HG03139 (cell line): Measurements from ENCODE around the gene GLRA1.

ENCODE experiments used
- ATAC-seq: cut with Tn5 transposase; IDR thresholded peaks from one replicate; pipeline ENCODE4 v1.9.1; 2021; ENCODE audit not compliant: unreplicated experiment

GLRA1 gene

DNA sequence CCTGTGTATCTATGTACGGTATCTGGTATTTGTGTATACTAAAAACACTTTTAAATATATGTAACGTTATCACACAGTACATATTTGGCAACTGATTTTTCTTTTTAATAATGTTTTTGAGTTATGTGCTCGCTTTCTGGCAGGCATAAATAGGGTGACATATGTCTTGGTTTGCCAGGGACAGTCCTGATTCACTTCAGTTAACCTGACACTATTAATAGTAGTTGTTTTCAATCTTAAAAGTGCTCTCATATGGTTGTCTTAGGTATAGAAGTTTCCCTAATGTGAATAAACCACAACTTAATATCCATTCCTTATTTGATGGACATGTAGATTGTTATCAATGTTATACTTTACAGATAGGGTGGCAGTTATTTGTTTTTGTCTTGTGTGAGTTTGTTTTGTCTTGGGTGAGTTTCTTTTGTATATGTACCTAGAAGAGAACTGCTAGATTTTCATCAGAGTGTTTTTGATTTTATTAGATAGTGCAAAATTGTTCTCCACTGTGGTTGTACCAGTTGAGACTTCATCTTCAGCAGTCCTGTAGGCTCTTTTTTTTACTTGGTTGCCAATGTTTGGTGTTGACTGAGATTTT is 145.0 kb downstream of the GLRA1 start:
- ATAC-seq: no peak

GRCh38 chr5:151775025-151775606 is 149.5 kb downstream of the GLRA1 start:
- no peak for ATAC-seq

DNA sequence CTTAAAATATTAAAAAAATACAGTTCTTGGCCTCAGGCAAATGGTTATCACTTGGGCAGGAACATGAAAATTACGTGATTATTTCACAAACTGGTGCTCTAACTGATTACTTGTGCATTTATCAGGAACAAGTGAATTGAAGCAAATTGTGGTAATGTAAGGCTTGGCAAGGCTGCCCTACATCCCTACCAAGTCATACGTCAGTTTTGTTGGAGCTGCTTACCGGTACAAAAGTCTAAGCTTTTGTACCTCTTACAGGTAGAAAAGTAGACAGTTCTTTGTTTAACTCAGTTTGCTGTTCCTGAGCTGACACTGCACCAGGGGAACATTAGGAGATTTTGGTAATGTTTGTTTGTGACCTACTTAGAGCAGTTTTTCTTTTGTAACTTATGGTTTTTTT is 150.7 kb downstream of the GLRA1 start:
- no peak for ATAC-seq

DNA sequence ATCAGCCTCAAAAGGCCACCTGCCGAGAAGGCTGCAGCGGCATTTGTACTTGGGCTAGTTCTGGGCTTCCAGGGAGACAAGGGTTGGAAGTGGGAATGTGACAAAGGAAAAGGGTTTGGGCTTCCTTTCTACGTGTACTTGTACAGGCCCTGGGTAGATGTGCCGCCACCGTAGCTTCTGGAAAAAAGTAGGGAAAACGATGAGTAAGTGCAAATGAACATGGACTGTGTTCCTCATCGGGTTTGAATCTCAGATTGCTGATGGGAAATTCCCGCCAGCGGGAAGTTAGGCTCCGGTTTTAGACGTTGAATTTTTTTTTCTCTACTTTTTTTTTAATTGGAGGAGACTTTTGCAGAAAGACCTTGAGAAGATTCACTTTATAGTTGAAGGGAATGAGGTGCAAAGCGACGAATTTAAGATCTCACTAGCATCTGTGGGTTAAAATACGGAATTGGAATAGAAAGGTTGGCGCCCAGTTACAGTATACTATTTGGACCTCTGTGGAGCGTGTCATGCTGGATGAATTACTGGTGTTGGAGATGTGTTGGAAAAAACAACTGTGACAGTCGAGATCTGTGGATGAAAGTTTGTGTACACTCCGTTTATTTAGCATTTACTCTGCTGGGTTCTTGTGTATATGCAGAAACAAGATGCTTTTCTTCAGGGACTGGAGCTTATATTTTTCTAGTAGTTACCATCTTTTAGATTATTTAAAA is 151.6 kb downstream of the GLRA1 start:
- ATAC-seq: no peak
